Measurements from ENCODE around the gene CLK2. TPM values are rescaled to one million over a fixed set of nuclear protein-coding genes. Genes with fewer than 3 reads are reported as not detected.
A peak's percentile ranks its signal among the peaks of the same experiment; 100 is the strongest.
"Not testable (repeated sequence)": the region's sequence is repeated elsewhere in the genome, so short reads cannot be mapped to it uniquely, and the experiment has no call there.

Gene CLK2
- polyA plus RNA-seq, 1 donor from 2014 or later = 44.4 TPM

GRCh38 chr1:155241069-155241679, 32.1 kb downstream of the CLK2 start:
- Histone ChIP-seq H3K9ac (ENCODE audit: low read length) (peak overlapping the region; percentile 48), H3K9me3 (ENCODE audit: low read length) (no peaks in the 10 kb centered on the region), H3K27ac (ENCODE audit: low read length) (peak overlapping the region; percentile 30), H4K20me1 (ENCODE audit: insufficient read depth) (no peaks in the 10 kb centered on the region), H3F3A (ENCODE audit: insufficient read depth, low read length, poor library complexity, severe bottlenecking) (no peaks in the 10 kb centered on the region), H3K4me2 (ENCODE audit: low read length) (no peak overlapping the region), H3K36me3 (ENCODE audit: insufficient read depth, low read length) (no peaks in the 10 kb centered on the region), H3K9me2 (ENCODE audit: insufficient read depth, low read length) (no peaks in the 10 kb centered on the region), H3K79me2 (replicated peaks; ENCODE audit: insufficient read depth, low read length) (no peaks in the 10 kb centered on the region), H3K4me3 (ENCODE audit: low read length) (peak overlapping the region; percentile 62), H2AFZ (ENCODE audit: low read depth, low read length) (peak overlapping the region; percentile 4), H3K27me3 (ENCODE audit: insufficient read depth, low read depth, low read length) (no peaks in the 10 kb centered on the region)
- TF ChIP-seq MXI1 (conservative IDR thresholded peaks at IDR 0.05; ENCODE audit: poor library complexity, severe bottlenecking) = peak; percentile 69
- TF ChIP-seq POLR2AphosphoS5 (IDR thresholded peaks at IDR 0.05) = peak; percentile 49
- TF ChIP-seq REST (IDR thresholded peaks at IDR 0.05; ENCODE audit: borderline replicate concordance) = no peak
- peak; percentile 41 for TF ChIP-seq SMC3 (conservative IDR thresholded peaks at IDR 0.05; ENCODE audit: poor library complexity)

GRCh38 chr1:155236451-155236850, 36.9 kb downstream of the CLK2 start:
- no peaks in the 10 kb centered on the region for H3K79me2 ChIP-seq (replicated peaks; ENCODE audit: insufficient read depth, low read length)
- no peak overlapping the region for H3K27ac ChIP-seq (ENCODE audit: low read length)
- H3K9ac ChIP-seq (ENCODE audit: low read length) = no peak overlapping the region
- H3F3A ChIP-seq (ENCODE audit: insufficient read depth, low read length, poor library complexity, severe bottlenecking) = no peaks in the 10 kb centered on the region
- H3K27me3 ChIP-seq (ENCODE audit: insufficient read depth, low read depth, low read length) = no peaks in the 10 kb centered on the region
- no peak overlapping the region for H3K4me3 ChIP-seq (ENCODE audit: low read length)
- H3K9me2 ChIP-seq (ENCODE audit: insufficient read depth, low read length) = no peaks in the 10 kb centered on the region
- H2AFZ ChIP-seq (ENCODE audit: low read depth, low read length) = no peak overlapping the region
- H3K36me3 ChIP-seq (ENCODE audit: insufficient read depth, low read length) = no peaks in the 10 kb centered on the region
- no peaks in the 10 kb centered on the region for H4K20me1 ChIP-seq (ENCODE audit: insufficient read depth)
- H3K4me2 ChIP-seq (ENCODE audit: low read length) = no peak overlapping the region
- TF ChIP-seq POLR2AphosphoS5 (IDR thresholded peaks at IDR 0.05) (no peak), EZH2 (IDR thresholded peaks at IDR 0.05; ENCODE audit: borderline replicate concordance, insufficient read depth, low read length, poor library complexity, severe bottlenecking) (no peak), RAD21 (conservative IDR thresholded peaks at IDR 0.05) (no peak), CTCF (IDR thresholded peaks at IDR 0.05; ENCODE audit: poor library complexity, severe bottlenecking) (no peak), TAF1 (IDR thresholded peaks at IDR 0.05; ENCODE audit: low read depth) (no peak), REST (IDR thresholded peaks at IDR 0.05; ENCODE audit: borderline replicate concordance) (no peak), MXI1 (conservative IDR thresholded peaks at IDR 0.05; ENCODE audit: poor library complexity, severe bottlenecking) (no peak), SMC3 (conservative IDR thresholded peaks at IDR 0.05; ENCODE audit: poor library complexity) (no peak), EP300 (conservative IDR thresholded peaks at IDR 0.05; ENCODE audit: poor library complexity, severe bottlenecking) (no peak)
- H3K9me3 ChIP-seq (ENCODE audit: low read length) = no peaks in the 10 kb centered on the region

GRCh38 chr1:155235375-155235774, 37.9 kb downstream of the CLK2 start:
- H3F3A ChIP-seq (ENCODE audit: insufficient read depth, low read length, poor library complexity, severe bottlenecking); H3K27me3 ChIP-seq (ENCODE audit: insufficient read depth, low read depth, low read length); H2AFZ ChIP-seq (ENCODE audit: low read depth, low read length): not testable (repeated sequence)

GRCh38 chr1:155233502-155233901, 39.8 kb downstream of the CLK2 start:
- H3K9ac ChIP-seq (ENCODE audit: low read length); H3K27ac ChIP-seq (ENCODE audit: low read length); H4K20me1 ChIP-seq (ENCODE audit: insufficient read depth); H2AFZ ChIP-seq (ENCODE audit: low read depth, low read length); H3K9me2 ChIP-seq (ENCODE audit: insufficient read depth, low read length); H3K4me2 ChIP-seq (ENCODE audit: low read length); H3K4me3 ChIP-seq (ENCODE audit: low read length); H3K9me3 ChIP-seq (ENCODE audit: low read length); H3F3A ChIP-seq (ENCODE audit: insufficient read depth, low read length, poor library complexity, severe bottlenecking); H3K36me3 ChIP-seq (ENCODE audit: insufficient read depth, low read length); H3K27me3 ChIP-seq (ENCODE audit: insufficient read depth, low read depth, low read length); H3K79me2 ChIP-seq (replicated peaks; ENCODE audit: insufficient read depth, low read length): not testable (repeated sequence)

More at GRCh38 chr1:155235375-155235774, 37.9 kb downstream of the CLK2 start:
- H3K9ac ChIP-seq (ENCODE audit: low read length); H3K9me3 ChIP-seq (ENCODE audit: low read length); H3K27ac ChIP-seq (ENCODE audit: low read length); H3K9me2 ChIP-seq (ENCODE audit: insufficient read depth, low read length); H3K79me2 ChIP-seq (replicated peaks; ENCODE audit: insufficient read depth, low read length); H3K36me3 ChIP-seq (ENCODE audit: insufficient read depth, low read length); H3K4me2 ChIP-seq (ENCODE audit: low read length); H4K20me1 ChIP-seq (ENCODE audit: insufficient read depth); H3K4me3 ChIP-seq (ENCODE audit: low read length): not testable (repeated sequence)
